Endothelial cell (in vitro differentiated cells): ENCODE data around the gene ZNF425. TPM values are rescaled to one million over a fixed set of nuclear protein-coding genes. Genes with fewer than 3 reads are reported as not detected.
"Not testable (repeated sequence)": the region's sequence is repeated elsewhere in the genome, so short reads cannot be mapped to it uniquely, and the experiment has no call there.

Experiments
- DNase-seq: peaks from one replicate; pipeline ENCODE4 v3.0.0; 2021; ENCODE audit warnings: low spot score
- H3K27ac Mint-ChIP-seq: one replicate; pipeline ENCODE4 v1.8.0; 2021; ENCODE audit warnings: mixed read lengths, inconsistent platforms; ENCODE audit not compliant: unreplicated experiment
- H3K27me3 Mint-ChIP-seq: one replicate; pipeline ENCODE4 v1.8.0; 2021; ENCODE audit warnings: mild to moderate bottlenecking, moderate library complexity, mixed read lengths, inconsistent platforms; ENCODE audit not compliant: unreplicated experiment
- H3K36me3 Mint-ChIP-seq: one replicate; pipeline ENCODE4 v1.8.0; 2021; ENCODE audit warnings: mild to moderate bottlenecking, low read depth, mixed read lengths, inconsistent platforms; ENCODE audit not compliant: unreplicated experiment
- H3K4me1 Mint-ChIP-seq: one replicate; pipeline ENCODE4 v1.8.0; 2021; ENCODE audit warnings: mild to moderate bottlenecking, mixed read lengths, inconsistent platforms; ENCODE audit not compliant: unreplicated experiment
- H3K4me3 Mint-ChIP-seq: one replicate; pipeline ENCODE4 v1.8.0; 2021; ENCODE audit warnings: mild to moderate bottlenecking, mixed read lengths, inconsistent platforms; ENCODE audit not compliant: unreplicated experiment
- H3K9me3 Mint-ChIP-seq: one replicate; pipeline ENCODE4 v1.8.0; 2021; ENCODE audit warnings: mixed read lengths, inconsistent platforms; ENCODE audit not compliant: unreplicated experiment
- total RNA-seq: library from RNA; stranded (reverse); fragmentation: NEBNext Ultra II Directional; extraction: Animal tissue kit (Norgen Biotek cat#: 25700); gene quantifications from one replicate; pipeline ENCODE4 v1.2.1, GENCODE V29; 2021; ENCODE audit not compliant: unreplicated experiment
- TF ChIP-seq, protein P1 (sequence below): fragments of 200-600 bp; sonication (generic); IDR thresholded peaks from one replicate; pipeline ENCODE4 v1.5.0; 2021; ENCODE audit warnings: antibody characterized with exemption; ENCODE audit not compliant: unreplicated experiment

ZNF425 gene
- total RNA-seq, 1 donor from 2014 or later, result 6.2 TPM

DNA sequence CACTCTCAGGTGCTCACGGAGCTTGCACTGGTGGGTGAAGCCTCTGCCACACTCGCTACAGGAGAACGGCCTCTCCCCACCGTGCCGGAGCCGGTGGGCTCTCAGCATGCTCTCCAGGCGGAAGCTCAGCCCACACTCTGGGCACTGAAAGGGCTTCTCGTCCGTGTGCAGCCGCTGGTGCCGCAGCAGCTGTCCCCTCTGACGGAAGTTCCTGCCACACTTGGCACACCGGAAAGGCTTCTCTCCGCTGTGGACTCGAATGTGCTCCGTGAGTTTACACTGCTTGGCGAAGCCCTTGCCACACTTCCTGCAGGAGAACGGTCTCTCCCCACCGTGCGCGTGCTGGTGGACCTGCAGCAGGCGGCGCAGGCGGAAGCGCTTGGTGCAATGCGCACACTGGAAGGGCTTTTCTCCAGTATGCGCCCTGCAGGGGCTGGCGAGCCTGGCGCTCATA, 54.9 kb downstream of the ZNF425 start:
- no peak overlapping the region for H3K4me3 Mint-ChIP-seq

DNA sequence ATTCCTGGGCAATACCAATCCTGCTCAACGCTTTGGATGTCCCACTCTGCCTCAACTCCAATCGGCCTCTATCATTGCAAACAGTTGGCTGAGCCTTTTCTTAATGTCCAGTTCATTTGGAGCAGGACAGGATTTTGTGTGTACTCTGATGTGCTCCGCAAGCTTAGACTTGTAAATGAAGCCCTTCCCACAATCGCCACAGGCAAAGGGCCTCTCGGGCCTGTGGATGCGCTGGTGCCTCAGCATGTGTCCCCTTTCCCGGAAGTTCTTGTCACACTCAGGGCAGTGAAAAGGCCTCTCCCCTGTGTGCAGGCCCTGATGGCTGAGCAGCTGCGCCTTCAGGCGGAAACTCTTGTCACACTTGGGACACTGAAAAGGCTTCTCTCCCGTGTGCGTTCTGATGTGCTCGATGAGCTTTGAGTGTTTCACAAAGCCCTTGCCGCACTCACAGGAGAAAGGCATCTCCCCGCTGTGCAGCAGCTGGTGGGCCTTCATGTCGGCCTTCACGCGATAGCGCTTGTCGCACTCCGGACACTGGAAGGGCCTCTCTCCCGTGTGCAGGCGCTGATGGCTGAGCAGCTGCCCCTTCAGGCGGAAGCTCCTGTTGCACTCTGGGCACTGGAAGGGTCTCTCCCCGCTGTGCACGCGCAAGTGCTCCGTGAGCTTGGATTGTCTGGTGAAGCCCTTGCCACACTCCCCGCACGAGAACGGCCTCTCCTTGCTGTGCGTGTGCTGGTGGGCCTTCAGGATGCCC, 55.6 kb downstream of the ZNF425 start:
- Mint-ChIP-seq H3K27ac (no peak overlapping the region), H3K9me3 (no peaks in the 10 kb centered on the region), H3K4me3 (no peak overlapping the region), H3K4me1 (peaks cover 20% of the 10 kb centered on the region), H3K36me3 (peaks cover 27% of the 10 kb centered on the region), H3K27me3 (peaks cover 3% of the 10 kb centered on the region)
- no peak for DNase-seq
- TF ChIP-seq, protein P1, sequence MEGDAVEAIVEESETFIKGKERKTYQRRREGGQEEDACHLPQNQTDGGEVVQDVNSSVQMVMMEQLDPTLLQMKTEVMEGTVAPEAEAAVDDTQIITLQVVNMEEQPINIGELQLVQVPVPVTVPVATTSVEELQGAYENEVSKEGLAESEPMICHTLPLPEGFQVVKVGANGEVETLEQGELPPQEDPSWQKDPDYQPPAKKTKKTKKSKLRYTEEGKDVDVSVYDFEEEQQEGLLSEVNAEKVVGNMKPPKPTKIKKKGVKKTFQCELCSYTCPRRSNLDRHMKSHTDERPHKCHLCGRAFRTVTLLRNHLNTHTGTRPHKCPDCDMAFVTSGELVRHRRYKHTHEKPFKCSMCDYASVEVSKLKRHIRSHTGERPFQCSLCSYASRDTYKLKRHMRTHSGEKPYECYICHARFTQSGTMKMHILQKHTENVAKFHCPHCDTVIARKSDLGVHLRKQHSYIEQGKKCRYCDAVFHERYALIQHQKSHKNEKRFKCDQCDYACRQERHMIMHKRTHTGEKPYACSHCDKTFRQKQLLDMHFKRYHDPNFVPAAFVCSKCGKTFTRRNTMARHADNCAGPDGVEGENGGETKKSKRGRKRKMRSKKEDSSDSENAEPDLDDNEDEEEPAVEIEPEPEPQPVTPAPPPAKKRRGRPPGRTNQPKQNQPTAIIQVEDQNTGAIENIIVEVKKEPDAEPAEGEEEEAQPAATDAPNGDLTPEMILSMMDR, result no peak

More for the DNA sequence above, 54.9 kb downstream of the ZNF425 start:
- Mint-ChIP-seq H3K9me3 (no peaks in the 10 kb centered on the region), H3K27me3 (no peaks in the 10 kb centered on the region), H3K36me3 (peaks cover 27% of the 10 kb centered on the region), H3K4me1 (peaks cover 20% of the 10 kb centered on the region), H3K27ac (no peak overlapping the region)
- no peak for DNase-seq
- TF ChIP-seq, protein P1, result no peak

DNA sequence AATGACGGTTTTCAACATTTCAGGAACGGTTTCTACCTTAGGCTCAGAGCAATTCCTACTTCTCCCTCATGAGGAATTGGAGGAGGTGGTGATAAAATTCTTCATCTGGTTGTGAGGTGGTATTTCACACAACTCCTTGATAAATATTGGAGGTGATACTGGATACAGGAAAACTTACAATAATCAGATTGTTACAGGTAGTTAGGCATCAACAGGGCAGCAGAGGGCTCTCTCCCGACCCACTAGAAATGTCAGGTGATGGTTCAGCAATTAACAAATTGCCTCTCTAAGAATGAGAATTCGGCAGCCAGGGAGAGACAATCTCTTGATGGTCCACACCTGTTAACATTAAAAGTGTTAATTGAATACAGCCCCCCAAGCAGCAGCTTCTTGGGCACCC, 58.3 kb downstream of the ZNF425 start:
- H3K4me1 Mint-ChIP-seq, result peaks cover 14% of the 10 kb centered on the region
- TF ChIP-seq, protein P1, result no peak
- peak overlapping the region; percentile 78 for H3K4me3 Mint-ChIP-seq
- peaks cover 3% of the 10 kb centered on the region for H3K27me3 Mint-ChIP-seq
- H3K36me3 Mint-ChIP-seq, result peaks cover 27% of the 10 kb centered on the region
- no peak overlapping the region for H3K27ac Mint-ChIP-seq
- no peak for DNase-seq
- no peaks in the 10 kb centered on the region for H3K9me3 Mint-ChIP-seq

DNA sequence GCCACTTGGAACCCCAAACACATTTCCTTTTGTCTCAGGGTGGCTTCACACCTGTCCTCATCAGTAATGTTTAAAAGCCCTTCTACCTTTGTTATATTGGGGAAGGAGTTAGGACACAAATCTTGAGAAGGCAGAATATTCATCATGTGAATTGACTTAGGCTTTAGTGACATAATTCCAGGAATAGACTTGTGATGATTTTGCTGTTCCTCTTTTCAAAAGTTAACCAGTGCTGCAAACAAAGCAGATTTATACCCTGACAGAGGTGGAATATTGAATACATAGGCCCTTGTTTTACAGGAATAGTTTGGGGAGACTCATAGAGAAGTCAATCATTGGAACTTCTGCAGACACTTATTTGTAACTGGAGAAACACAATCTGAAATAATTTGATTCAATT, 62.6 kb downstream of the ZNF425 start:
- H3K4me3 Mint-ChIP-seq, result no peak overlapping the region
- H3K9me3 Mint-ChIP-seq, result no peaks in the 10 kb centered on the region
- H3K27ac Mint-ChIP-seq, result no peak overlapping the region
- H3K36me3 Mint-ChIP-seq, result peaks cover 6% of the 10 kb centered on the region
- peaks cover 3% of the 10 kb centered on the region for H3K27me3 Mint-ChIP-seq
- TF ChIP-seq, protein P1, result no peak
- no peak for DNase-seq
- peaks cover 9% of the 10 kb centered on the region for H3K4me1 Mint-ChIP-seq

DNA sequence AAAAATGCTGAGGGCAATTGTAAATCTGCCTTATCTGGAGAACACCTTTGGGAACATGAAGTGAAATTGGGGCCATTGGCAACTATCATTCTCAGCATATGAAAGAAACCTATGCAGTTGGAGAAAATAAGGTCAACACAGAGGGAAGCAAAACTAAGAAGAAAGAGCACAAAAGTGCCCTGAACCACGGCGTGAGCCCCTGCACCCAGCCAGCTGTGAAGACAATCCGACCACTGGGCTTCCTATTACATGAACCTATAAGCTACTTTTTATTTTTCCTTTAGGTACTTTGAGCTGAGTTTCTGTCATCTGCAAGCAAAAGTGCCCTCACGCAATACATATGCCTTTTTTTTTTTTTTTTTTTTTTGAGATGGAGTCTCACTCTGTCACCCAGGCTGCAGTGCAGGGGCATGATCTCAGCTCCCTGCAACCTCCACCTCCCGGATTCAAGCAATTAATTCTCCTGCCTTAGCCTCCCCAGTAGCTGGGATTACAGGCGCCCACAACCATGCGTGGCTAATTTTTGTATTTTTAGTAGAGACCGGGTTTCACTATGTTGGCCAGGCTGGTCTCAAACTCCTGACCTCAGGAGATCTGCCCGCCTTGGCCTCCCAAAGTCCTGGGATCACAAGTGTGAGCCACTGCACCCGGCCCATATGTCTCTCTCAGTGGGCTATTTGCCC, 63.8 kb downstream of the ZNF425 start:
- not testable (repeated sequence) for H3K27ac Mint-ChIP-seq, H3K4me3 Mint-ChIP-seq, H3K36me3 Mint-ChIP-seq, H3K4me1 Mint-ChIP-seq, DNase-seq, H3K9me3 Mint-ChIP-seq, H3K27me3 Mint-ChIP-seq
